ENCODE data around the gene NPHP4. TPM values are rescaled to one million over a fixed set of nuclear protein-coding genes. Genes with fewer than 3 reads are reported as not detected.

Gene NPHP4
- total and polyA plus RNA-seq, 9 of the 15 experiments (the other 6 are each of a cell fraction or from before 2014, with no cell fraction given) = 0.52 to 26.2 (median 6.7) TPM

DNA sequence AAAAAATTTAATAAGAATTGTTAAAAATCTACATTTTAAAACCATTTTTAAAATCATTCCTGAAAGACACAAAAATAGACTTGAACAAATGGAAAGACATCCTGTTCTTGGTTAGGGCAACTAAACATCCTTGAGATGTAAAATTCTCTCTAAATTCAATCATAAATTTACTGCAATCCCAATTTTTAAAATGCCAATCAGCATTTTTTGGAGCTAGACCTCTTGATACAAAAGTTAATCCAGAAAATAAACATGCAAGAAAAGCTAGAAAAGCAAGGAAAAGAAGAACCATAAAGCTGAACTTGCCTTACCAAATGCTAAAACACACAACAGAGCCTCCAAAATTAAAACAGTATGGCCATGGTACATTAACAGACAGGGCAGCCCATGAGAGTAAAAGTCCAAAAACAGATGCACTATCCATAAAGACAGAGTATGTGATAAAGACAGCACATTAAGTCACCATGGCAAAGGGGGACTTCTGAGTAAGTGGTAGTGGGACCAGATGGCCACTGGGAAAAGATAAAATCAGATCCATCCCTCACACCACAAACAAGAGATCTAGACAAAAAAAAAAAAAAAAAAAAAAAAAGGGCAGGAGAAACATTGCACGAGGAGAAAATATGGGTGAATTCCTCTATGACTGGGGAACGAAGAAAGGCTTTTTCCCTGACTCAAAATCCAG, 51.4 kb downstream of the NPHP4 start:
- no peak overlapping the region for H3K9ac ChIP-seq (ENCODE audit: insufficient read depth in 1 of 2, low read depth in 2 of 2, low read length in 2 of 2)
- TF ChIP-seq NRF1 (conservative IDR thresholded peaks at IDR 0.05 in 1 of 2, IDR thresholded peaks at IDR 0.05 in 1 of 2) (no peak), UBTF (IDR thresholded peaks at IDR 0.05; ENCODE audit: borderline replicate concordance in 1 of 2, low read depth in 2 of 2, low read length in 2 of 2) (no peak), PTTG1 (tag; IDR thresholded peaks at IDR 0.05; ENCODE audit: low read depth) (no peak), ELF2 (CRISPR knock-in tag; IDR thresholded peaks at IDR 0.05) (no peak), BACH1 (tag; IDR thresholded peaks at IDR 0.05) (no peak), MAFK (IDR thresholded peaks at IDR 0.05; ENCODE audit: low read length) (0 out of 2 replicates have a peak, but pooled peaks have one; percentile 8), ZNF3 (CRISPR knock-in tag; IDR thresholded peaks at IDR 0.05) (no peak), NEUROD1 (IDR thresholded peaks at IDR 0.05; ENCODE audit: borderline replicate concordance, low read depth, low read length, partially characterized antibody) (no peak), MAFG (tag; conservative IDR thresholded peaks at IDR 0.05) (peak; percentile 53), MECOM (CRISPR knock-in tag; IDR thresholded peaks at IDR 0.05) (no peak), ZNF12 (CRISPR knock-in tag; IDR thresholded peaks at IDR 0.05) (no peak), MYC (IDR thresholded peaks at IDR 0.05; ENCODE audit: low read depth, low read length) (no peak), MYC (CRISPR knock-in tag; IDR thresholded peaks at IDR 0.05; ENCODE audit: borderline replicate concordance, low read depth) (no peak), CREBBP (IDR thresholded peaks at IDR 0.05; ENCODE audit: low read depth, low read length) (no peak), ZNF316 (IDR thresholded peaks at IDR 0.05) (peak; percentile 87), RBFOX2 (IDR thresholded peaks at IDR 0.05; ENCODE audit: low read depth, low read length) (no peak), C11orf30 (IDR thresholded peaks at IDR 0.05; ENCODE audit: low read depth) (peak; percentile 80), MAFF (IDR thresholded peaks at IDR 0.05; ENCODE audit: low read length) (peak; percentile 44)
- TF ChIP-seq, protein P1, sequence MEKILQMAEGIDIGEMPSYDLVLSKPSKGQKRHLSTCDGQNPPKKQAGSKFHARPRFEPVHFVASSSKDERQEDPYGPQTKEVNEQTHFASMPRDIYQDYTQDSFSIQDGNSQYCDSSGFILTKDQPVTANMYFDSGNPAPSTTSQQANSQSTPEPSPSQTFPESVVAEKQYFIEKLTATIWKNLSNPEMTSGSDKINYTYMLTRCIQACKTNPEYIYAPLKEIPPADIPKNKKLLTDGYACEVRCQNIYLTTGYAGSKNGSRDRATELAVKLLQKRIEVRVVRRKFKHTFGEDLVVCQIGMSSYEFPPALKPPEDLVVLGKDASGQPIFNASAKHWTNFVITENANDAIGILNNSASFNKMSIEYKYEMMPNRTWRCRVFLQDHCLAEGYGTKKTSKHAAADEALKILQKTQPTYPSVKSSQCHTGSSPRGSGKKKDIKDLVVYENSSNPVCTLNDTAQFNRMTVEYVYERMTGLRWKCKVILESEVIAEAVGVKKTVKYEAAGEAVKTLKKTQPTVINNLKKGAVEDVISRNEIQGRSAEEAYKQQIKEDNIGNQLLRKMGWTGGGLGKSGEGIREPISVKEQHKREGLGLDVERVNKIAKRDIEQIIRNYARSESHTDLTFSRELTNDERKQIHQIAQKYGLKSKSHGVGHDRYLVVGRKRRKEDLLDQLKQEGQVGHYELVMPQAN (IDR thresholded peaks at IDR 0.05; ENCODE audit: borderline replicate concordance) = no peak

More for the DNA sequence above, 51.4 kb downstream of the NPHP4 start:
- CTCF ChIA-PET (ENCODE audit: low intra/inter-chr PET ratio) = no interaction called here
- Histone ChIP-seq H3K4me3 (no peak overlapping the region), H3K79me2 (ENCODE audit: control insufficient read depth, insufficient read depth, low read length) (no peaks in the 10 kb centered on the region), H4K20me1 (replicated peaks; ENCODE audit: control insufficient read depth, insufficient read depth, low read length) (no peaks in the 10 kb centered on the region), H3K9me3 (replicated peaks; ENCODE audit: control insufficient read depth, insufficient read depth, low read depth, low read length) (no peaks in the 10 kb centered on the region), H3K27me3 (ENCODE audit: control insufficient read depth in 2 of 2, insufficient read depth in 2 of 2, low read length in 2 of 2) (no peaks in the 10 kb centered on the region), H3K4me1 (replicated peaks in 1 of 2; ENCODE audit: control insufficient read depth in 2 of 2, insufficient read depth in 2 of 2, low read length in 2 of 2) (peaks cover 0 to 18% of the 10 kb centered on the region in 2 experiments; a peak in 2 of 5 replicates), H3K36me3 (ENCODE audit: control insufficient read depth, insufficient read depth, low read length) (peaks cover 9% of the 10 kb centered on the region; the same call in 1 of the 3 replicates), H2AFZ (ENCODE audit: low read depth, low read length) (no peak overlapping the region), H3K27ac (ENCODE audit: extremely low read depth, low read depth, low read length) (no peak overlapping the region), H3K4me2 (ENCODE audit: insufficient read depth, low read length) (no peak overlapping the region), H3K9me1 (ENCODE audit: control insufficient read depth, insufficient read depth, low read length) (no peaks in the 10 kb centered on the region)
- intact Hi-C loops (cut with micrococcal nuclease) (no loop called here), in situ Hi-C loops (cut with MboI) (no loop called here)
- POLR2A ChIA-PET = interaction anchor here (1.5 kb wide), 1 partner anchor 18 kb away, joined by 3 read pairs; no protein-coding TSS in a partner anchor
- FAIRE-seq = no peak
- 71% methylated on average over 2 of the region's 2 CpGs for WGBS (ENCODE audit: insufficient coverage, low coverage, missing lambda C conversion rate)
- no peak for DNase-seq (ENCODE audit: extremely low read depth in 1 of 4, low spot score in 3 of 4)
- no TSS peak for BruUV-seq (replicated peaks)
- no peak for ATAC-seq
